Left lobe of liver (tissue), 2 donors: ENCODE measurements around the gene PCSK6. TPM values are rescaled to one million over a fixed set of nuclear protein-coding genes. Genes with fewer than 3 reads are reported as not detected.

Source experiments
- ATAC-seq: fragments of 200-7000 bp; cut with Tn5 transposase; one replicate; pipeline ENCODE4 v1.9.1; 2020; ENCODE audit warnings: mild to moderate bottlenecking, moderate library complexity
- DNase-seq: peaks from one replicate; pipeline ENCODE4 v3.0.0-alpha.2; 2020; ENCODE audit warnings: low spot score
- total RNA-seq: library from RNA; stranded (reverse); gene quantifications from one replicate; pipeline ENCODE4 v1.2.1, GENCODE V29; 2021
- donor health status: DM: no; HTN: no; CAD: no; lungs with moderate emphysema.
- donor health status: DM: no; HTN: yes; CAD: no.

PCSK6 gene
- total RNA-seq, 1 donor from 2014 or later: 180 TPM

DNA sequence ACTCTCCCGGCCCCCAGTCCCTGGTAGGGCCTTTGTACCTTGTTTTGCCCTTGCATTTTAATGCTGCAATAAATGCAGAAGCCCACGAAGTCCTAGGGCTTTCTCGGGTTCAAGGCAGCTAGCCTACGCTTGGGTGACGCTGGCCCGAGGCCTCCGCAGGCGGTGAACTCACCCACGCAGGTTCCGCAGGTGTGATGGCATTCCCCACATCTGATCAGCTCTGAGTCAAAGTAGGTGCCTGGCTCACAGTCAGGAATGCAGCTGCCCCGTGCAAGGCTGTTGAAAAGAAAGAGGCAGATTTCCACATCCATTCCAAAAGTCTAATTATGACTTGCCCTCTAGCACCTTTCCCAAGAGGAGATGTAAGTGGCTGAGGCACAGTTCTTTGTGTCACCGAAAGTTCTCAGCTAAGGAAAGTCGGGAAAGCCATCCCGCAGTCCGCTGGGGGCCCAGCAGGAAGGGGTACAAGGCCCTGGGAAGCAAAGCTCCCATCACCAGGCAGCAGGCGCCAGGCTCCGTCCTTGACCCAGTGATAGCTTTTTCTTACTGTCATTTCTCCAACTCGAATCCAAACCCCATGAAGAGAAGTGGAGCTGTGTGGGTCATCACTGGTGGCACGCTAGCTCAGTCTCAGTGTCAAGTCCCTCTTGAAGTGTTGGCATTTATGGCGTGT, 171.2 kb downstream of the PCSK6 start:
- DNase-seq (no peak), ATAC-seq (no peak)

DNA sequence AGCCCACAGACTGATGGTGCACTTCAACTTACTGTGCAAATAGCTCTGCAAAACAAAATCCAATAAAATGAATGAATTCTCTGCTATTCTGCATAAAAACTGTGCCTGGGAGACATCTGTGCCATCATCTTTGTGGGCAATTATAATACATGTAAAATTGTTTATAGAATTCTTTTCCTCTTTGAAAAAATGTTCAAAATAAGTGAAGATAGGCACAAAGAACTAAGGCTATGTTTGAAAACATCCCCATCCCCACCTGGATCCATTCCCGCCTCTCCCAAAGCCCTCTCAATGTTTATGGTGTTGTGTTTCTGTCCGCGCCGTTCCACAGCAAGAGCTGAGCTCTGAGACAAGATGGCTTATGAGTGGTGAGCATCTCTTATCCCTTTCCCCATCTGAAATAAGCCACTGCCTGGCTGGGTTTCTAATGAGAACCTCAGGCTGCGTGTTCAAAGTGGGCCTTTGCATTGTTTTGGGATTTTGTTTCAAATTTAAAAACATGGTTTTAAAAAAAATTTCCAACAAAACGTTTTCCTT, 172.1 kb downstream of the PCSK6 start:
- ATAC-seq (no peak), DNase-seq (no peak)

DNA sequence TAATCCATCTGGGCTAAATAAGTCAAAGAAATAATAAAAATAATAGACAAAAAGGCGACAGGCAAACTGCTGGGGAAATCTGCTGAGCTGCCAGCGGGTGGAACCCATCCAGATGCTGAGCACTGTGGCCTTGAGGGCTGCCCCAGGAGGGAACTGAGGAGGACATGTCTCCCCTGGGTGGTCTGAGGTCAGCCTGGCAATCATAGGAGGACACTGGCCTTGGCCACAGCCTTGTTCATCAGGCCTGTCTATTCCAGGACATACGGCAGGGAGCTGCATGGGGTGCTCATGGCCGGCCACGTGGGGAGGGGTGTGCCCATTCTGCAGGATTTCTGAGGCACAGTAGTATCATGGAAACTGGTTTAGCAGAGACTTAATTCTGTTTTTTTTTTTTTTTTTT, 173.0 kb downstream of the PCSK6 start:
- ATAC-seq: no peak
- no peak for DNase-seq

DNA sequence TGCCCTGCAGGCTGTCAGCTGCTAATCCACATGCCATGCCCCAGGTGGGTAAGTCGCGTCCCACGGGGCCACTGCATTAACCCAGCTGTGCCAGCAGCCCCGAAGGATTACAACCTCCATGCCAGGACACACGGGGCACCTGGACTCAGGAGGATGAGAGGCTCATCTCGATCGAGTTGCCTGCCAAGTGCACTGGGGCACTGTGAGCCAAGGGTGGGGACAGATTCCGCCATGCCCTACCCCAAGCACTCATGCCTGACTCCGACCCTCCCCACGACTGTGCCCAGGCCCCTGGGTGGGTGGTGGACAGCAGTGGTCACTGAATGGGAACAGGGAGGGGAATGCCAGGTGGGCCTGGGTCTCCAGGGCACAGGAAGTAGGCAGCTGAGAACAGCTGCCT, 173.8 kb downstream of the PCSK6 start:
- DNase-seq (peak; percentile 38), ATAC-seq (no peak)

DNA sequence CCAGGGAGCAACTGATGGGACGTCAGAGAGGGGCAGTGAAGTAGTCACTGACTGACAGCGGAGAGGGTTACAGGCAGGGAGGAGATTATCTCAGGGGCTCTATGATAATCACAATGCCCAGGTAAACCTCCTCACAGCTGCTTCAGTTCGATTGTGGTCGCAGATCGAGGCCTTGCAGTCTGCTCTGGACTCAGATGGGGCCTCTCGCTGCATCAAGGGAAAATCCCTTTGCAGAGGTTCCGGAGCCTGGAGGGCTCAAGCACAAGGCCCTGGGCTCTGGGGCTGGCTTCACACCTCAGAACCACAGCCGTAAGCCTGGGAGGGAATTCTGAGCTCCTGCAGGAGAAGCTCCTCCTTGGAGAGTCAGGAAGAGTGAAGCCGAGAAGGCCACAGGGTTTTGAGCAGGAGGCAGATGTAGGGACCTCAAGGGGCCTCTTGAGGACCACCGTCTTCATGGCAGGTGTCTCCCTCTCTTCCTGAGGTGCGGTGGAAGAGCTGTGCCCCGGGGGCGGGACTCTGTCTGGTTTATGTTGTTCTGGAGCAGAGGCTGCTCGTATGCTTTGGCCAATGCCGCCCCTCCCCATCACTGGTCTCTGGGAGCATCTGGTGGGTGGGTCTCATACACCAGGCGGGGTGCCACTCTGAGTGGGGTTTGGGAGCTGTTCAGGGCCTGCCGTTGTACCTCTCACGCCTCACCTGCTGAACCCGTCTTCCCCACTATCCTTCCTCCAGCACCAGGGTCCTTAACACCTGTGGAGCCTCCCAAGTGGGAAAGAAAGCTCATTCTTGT, 175.0 kb downstream of the PCSK6 start:
- DNase-seq: no peak
- ATAC-seq: no peak

DNA sequence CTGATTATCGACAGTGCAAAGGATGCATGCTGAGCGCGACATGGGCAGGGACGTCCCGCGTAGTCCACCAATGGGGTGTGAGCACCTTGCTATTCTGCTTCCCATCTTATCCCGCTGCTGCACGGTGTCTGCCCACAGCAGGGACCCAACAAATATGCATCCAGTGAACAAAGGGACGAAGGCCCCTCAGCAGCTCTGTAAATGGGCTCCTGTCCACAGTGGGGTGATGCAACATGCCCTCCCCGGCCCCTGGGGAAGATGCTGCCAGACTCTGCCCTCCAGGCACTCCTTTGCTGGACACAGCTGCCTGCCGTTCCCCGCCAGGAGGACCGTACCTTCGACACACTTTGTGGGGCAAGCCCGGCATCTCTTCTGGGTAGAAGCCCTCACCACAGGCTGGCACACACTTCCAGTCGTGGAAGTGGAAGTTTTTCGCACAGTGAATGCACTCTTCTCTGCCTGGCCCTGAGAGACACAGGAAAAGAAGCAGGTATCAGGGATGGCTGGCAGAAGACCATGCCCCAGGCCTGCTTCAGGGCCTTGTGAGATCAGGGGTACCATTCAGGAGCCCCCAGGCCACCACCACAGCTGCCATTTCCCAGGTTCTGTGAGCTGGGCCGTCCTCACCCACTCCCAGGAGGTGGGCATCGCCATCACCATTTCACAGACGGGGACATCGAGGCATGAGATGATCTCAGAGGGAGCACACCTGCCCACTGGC, 176.3 kb downstream of the PCSK6 start:
- ATAC-seq: peak; percentile 83
- peak; percentile 71 for DNase-seq

DNA sequence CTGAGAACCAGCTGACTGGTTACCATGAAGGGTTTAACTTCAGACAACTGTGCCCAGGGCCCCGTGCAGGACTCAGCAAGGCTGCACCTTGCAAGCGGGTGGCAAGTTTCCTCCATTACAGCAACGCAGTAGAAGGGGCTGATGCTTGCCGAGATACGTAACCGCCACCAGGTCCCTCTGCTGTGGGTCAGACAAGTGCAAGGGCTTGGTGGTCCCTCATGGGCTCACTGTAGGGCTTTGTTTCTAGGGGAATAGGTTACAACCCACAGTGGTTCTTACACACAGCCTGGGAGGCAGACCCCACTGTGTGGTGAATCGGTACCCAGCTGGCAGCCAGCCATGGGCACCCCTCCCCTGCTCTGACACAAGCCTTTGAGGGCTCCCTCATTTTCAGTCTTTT, 179.0 kb downstream of the PCSK6 start:
- DNase-seq (no peak), ATAC-seq (no peak)

DNA sequence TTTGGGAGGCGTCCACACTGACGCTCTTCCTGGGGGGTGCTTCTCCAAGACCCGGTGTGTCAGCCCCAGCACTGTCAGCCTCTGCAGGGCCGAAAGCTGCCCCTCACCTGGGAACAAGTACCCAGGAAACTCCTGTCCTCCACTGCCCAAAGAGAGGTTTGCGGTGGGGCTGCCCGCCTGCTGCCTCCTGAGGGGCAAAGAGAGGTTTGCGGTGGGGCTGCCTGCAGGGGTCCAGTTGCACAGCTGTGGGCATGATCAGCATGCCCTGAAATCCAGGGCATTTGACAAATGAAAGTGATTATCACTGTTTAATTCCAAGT, 179.4 kb downstream of the PCSK6 start:
- DNase-seq (no peak), ATAC-seq (no peak)

DNA sequence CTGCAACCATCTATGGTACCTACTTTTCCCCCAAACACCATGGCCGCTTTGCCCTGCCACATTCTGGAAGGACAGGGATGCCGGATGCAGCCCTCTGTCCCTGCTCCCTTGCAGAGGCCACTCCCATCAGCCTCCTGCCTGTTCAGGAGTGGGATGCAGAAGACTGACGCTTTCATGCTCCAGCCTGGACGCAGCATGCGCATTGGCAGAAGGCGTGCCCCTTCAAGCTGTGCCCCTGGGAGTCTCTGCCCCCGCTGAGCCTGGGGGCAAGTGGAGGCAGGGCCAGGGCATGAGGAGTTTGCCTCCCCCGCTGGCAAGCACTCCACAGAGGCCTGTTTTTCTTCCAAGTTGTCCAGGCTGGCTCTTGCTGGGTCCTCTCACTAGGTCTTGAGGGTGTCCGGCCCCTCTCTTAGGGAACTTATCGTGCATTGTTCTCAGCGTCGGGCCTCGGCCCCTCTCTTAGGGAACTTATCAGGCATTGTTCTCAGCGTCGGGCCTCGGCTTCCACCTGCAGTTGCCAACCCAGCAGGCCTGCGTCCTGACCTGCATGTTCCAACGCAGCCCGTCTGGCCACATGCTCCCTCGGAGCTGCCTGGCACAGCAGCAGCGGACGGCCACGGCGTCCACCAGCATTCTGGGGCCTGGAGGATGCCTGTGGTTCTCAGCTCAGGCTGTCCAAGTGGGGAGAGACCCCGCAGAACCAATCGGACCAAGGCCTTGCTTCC, 179.9 kb downstream of the PCSK6 start:
- ATAC-seq (no peak), DNase-seq (no peak)

DNA sequence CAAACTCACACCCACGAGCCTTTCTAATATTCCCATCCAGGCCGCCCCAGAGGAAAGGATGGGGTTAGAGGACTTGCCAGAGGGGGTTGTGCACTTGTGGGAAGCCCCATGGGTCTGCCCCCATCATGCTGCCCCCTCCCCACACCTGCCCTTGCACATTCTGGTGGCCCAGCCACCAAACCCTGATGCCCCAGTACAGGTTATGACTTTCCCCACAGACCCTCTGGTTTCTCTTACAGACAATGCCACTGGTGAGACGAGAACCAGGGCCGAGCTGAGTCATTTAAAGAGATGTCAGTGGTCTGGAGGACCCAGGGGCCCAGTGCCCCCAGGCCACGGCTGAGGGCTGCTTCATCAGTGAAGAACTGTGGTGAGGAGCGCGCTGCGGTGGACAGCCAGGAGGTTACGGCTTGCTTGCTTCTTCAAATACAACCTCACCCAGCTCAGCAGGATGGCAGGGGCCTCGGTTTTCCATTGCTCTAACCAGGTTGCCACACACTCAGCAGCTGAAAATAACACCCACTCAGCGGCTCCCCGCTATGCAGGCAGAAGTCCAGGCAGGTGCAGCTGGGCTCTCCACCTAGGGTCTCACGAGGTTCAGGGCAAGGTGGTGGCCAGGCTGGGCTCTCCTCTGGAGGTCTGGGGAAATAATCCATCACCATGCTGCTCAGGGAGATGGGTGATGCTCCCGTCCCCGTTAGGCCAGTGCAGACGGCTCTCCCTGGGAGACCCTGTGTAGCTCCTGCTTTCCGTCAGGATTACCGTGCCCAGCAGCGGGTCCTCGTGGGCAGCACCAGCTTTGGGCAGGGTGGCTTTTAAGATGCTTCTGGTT, 180.7 kb downstream of the PCSK6 start:
- DNase-seq: no peak
- ATAC-seq: no peak

DNA sequence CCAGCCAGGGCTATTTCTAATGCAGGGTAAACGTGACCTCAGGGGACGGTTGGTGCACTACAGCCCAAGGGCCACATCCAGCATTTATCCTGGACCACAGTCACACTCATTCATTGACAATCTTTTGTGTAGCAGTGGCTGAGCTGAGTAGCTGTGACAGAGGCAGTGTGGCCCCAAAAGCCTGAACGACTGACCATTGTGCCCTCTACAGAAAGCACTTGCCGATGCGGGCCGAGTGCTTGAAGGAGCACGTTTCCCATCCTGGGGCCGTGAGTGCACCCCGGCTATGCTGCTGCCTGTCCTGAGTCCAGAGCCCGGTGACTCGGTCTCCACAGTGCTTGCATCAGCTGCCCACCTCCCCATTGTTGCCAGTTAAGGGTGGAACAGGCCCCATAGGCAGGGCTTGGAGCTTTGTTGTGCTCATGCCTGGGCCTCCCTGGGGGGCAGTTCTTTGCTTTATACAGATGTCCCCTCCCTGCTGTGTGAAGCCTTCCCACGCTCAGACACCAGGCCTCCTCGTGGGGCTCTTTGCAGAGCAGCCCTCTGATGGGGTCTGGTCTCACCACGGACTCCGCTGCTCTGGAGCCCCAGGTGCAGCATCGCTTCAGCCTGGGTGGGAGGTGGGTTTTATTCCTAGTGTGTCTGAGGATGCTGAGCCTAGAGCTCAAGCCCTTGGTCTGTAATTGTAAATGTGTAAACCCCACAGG, 181.5 kb downstream of the PCSK6 start:
- DNase-seq: peak; percentile 29
- no peak for ATAC-seq

DNA sequence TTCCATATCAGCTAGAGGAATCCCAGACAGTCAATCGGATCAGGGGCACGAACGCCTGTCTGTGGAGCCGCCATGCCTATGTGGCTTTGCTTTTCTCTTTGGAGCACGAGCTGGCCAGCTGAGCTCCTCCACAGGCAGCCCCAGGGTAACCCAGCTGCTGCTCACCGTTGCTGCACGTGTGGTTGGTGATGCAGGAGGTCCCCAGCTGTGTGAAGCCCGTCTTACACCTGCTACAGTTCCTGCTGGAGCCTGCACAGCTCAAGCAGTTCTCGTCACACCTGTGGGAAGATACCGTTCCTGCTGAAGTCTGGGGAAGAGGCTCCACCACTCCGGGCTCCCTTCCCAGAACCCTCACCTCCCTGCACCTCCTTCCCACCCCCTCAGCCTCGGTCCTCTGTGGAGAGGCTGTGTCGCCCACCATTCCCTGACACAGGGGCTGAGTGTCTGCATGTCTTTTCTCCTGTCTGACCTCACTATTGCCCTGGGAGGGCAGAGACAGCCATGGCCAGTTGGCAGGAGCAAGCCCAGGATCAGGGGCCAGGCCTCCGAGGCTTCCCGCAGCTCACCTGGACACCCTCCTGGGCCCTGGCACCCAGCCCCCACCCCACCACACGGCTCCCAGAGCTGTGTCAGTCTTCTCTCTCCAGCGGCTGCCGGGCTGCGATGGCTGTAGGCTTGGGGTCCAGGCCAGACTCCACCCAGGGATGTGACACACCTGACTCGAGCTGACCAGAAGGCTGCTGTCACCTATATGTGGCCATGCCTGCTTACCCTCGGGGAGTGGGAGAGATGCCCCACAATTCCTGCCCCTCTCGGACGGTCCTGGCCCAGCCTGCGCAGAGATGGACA, 182.2 kb downstream of the PCSK6 start:
- ATAC-seq (peak; percentile 8), DNase-seq (peak; percentile 32)

DNA sequence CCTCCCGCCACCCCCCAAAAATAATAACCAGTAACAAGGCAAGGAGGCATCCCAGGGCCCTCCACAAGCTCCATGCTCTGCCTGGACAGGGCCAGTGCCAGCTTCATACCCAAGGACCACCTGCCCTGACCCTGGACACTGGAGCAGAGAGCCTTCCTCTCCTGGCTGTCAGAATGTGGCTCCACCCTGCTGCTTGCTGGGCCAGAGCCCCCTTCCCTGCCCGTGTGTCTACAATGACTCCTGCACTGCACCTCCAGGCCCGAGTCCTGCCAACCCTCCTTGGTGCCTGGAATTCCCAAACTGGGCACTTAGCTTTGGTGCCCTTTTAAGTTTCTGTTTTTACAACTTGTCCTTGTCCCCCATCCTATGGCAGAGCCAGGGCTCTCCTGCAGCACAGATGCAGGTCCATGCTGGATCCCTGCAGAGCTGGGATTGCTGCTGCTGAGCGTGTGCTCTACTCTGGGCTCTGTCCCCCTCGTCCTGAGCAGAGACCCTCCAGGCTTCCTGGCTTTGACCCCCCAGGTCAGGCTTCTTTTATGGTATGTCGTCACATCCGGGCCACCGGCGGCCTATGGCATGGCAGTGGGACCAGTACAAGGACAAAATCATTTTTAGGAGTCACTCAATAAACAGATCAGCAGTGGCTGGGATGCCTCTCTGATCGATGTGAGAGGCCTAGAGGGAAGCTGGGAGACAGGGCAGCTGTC, 183.0 kb downstream of the PCSK6 start:
- peak; percentile 38 for DNase-seq
- peak; percentile 3 for ATAC-seq

DNA sequence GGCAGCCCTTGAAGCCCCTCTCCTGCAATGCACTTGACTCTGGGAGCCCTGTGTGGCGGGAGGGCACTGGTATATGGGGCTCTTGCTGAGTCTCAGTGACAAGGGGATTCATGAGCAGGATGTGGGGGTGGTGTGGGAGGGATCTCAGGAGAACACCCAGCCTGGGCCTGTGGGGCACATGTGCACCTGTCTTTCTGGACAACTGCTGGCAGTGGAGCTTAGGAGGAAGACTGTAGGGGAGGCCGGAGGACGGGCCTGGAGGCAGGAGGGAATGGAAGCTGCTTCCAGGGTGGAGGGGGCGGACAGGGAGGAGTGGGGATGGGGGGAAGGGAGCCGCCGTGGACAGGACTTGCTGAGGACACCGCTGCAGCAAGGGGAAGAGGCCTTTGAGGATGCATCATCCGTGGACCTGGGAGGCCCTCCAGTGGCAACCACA, 183.7 kb downstream of the PCSK6 start:
- ATAC-seq (peak; percentile 7), DNase-seq (no peak)

DNA sequence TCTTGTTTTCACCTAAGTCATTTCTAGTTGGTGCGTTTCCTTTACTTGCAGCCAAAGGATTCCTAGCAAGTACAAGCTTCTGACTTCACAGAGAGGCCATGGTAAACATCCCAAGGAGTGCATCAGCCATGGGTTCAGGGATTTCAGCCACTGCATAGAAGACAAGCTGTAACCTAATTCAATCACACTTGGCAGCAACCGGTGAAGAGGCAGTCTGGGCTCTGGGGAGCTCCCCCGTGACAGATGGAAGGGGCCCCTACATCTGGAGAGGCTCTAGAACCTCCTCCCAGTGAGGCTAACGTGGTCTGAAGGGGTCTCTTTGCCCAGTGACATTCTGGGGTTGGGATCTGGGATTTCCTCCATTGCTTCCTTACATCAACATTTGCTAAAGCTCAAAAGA, 186.1 kb downstream of the PCSK6 start:
- no peak for ATAC-seq
- DNase-seq: no peak

DNA sequence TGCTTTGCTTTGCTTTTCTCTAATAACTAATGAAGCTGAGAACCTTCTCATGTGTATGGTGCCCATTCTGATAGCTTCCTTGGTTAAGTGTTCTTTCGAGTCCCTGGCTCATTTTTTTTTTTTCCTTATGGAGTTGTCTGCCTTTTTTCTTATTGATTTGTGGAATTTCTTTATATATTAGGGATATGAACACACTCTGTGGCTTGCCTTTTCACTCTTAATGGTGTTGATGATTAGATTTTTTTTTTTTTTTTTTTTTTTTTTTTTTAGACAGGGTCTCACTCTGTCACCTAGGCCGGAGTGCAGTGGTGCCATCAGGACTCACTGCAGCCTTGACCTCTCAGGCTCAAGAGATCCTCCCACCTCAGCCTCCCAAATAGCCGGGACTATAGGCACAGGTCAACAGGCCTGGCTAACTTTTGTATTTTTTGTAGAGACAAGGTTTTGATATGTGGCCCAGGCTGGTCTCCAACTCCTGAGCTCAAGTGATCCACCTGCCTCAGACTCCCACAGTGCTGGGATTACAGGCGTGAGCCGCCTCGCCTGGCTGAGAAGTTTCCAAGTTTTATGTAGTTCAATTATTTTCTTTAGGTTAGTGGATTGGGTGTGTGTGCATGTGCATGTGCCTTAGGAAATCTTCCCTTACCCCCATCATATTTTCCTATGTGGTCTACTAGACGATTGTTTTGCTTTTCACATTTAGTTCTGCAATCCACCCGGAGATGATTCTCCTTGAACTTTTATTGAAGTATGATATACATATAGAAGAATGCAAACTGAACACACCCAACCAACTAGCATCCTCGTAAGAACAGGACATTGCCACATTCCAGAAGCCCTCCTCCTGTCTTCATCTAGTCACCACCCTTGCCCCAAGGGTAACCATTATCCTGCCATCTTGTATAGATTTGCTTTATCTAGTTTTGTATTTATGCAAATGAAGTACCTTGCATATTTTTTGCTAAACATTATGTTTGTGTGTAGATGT, 192.8 kb downstream of the PCSK6 start:
- no peak for DNase-seq
- ATAC-seq: no peak
